ENCODE results near the gene HOXB4.

HOXB4 gene

DNA sequence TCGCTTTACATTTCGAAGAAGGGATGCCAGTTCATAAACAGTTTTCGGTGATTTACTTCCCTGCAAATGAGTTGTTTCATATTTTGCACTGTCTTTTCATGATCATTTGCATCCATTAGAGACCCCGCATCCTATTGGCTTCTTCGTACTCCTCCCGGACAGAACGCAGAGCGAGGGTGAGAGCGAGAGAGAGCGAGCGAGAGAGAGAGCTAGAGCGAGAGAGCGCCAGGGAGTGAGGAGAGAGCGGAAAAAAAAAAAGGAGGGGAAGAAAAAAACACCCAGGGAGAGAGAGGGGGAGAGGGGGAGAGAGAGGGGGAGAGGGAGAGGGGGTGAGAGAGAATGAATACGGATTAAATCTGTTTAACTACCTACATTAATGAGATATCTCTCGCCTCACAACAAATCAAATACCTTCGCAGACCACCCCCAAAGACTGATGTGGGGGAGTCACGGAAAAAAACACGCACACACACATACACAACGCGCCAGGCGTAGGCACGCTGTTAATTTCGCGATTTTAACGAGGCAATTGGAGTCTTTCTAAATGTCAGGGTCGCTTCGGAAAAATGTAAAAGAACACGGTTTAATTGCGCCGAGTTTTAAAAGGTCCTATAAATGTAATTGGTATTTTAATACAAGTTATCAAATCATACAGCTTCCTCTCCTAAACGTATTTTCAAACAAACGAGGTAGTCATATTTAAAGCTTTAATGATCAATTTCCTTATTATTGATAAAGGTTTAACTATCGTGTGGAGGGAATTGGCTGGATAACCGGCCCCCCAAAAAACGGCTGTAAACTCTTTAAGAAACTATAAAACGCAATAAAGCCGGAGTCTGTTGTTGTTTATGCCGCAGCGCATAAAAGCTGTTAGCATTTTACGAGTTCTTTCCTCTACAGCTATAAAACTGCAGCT is 37.2 kb upstream of the HOXB4 start, which contains the start of gene HOXB8:
TSS of gene HOXB8 (minus strand) at position 246 of the 916 bp plus-strand sequence. CDS start 588 bp downstream, outside the sequence.
- peak; percentile 53 for FAIRE-seq
- DNase-seq (ENCODE audit: insufficient read length, low spot score): no peak

DNA sequence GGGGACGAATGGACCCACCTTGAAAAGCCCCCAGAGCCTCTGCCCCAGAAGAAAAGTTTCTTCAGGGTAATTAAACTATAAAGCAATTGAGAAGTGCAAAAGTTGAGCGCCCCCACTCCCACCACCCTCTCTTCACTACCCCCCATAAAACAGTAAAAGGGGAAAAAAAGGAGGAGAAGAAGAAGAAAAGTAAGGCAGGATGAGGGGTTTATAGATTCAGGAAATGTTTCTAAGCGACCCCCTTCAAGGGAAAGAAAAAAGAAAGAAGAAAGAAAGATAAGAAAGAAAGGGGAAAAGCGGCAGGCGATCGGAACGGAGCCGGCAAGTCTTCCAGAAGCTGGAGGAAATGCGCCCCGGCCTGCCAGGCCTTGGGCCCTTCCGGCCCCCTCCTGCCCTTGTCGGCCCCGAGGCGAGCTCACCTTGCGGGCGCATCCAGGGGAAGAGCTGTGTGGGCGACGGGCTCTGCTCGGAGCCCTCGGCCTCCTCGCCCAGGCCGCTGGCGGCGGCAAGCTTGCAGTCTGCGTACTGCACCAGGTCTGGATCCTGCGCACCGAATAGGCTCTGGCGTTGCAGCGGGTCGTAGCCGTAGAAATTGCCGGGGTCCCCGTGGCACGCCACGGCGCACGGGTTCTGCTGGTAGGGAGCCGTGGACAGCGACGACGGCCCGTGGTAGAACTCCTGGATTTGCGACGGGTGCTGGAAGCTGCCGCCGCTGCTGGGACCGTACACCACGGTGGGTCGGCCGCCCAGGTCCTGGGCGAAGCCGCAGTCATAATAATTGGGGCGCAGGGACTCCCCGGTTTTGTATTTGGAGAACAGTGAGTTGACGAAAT is 35.9 kb upstream of the HOXB4 start:
- FAIRE-seq (peak; percentile 37), DNase-seq (ENCODE audit: insufficient read length, low spot score) (no peak)

DNA sequence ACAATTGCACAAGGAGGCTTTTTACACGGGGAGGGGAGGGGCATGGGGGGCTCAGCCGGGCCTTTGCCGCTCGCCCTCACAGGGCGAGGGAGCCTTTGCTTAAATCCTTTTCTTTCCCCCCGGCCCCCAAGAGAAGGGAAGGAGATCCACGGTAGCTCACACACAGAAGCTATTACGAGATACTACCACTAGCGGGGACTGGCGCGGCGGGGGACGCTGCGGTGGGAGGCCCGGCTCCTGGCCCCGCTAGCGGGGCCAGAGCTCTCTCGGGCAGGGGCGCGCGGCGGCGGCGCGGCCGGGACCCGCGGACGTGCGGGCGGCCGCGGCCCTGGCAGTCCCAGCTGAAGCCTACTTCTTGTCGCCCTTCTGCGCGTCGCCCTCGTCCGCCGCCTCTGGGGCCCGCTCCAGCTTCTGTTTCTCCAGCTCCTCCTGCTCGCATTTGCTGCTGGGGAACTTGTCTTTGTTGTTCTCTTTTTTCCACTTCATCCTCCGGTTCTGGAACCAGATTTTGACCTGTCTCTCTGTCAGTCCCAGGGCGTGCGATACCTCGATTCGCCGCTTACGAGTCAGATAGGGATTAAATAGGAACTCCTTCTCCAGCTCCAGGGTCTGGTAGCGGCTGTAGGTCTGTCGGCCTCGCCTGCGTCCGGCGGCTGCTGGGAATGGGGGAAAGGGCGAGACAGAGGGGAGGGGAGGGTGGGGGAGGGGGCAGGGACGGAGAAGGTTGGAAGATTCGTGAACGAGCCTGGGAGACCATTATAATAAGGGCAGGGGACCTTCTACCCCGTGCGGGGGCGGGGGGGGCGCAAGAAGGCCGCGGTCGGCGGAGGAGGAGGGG is 34.9 kb upstream of the HOXB4 start:
- peak; percentile 88 for FAIRE-seq

DNA sequence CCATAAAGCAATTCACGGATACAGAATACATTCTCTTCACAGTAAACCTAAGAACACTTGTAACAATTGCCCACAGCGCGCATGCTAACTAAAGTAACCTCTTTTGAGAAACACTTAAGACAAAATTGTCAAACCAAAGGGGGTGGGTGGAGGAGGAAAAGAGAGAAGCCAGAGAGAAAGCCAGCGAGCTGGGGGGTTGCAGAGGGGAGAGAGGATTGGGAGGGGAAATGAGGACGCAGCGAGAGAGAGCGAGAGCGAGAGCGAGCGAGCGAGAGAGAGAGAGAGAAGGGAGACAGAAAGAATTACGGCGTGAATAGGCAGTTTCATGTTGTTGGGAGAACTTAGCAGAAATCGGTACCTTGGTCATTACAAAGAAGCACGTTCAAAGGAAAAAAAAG is 34.3 kb upstream of the HOXB4 start:
- no peak for FAIRE-seq
- no peak for DNase-seq (ENCODE audit: insufficient read length, low spot score)

More for the DNA sequence above, 34.9 kb upstream of the HOXB4 start:
- DNase-seq (ENCODE audit: insufficient read length, low spot score): peak; percentile 74

DNA sequence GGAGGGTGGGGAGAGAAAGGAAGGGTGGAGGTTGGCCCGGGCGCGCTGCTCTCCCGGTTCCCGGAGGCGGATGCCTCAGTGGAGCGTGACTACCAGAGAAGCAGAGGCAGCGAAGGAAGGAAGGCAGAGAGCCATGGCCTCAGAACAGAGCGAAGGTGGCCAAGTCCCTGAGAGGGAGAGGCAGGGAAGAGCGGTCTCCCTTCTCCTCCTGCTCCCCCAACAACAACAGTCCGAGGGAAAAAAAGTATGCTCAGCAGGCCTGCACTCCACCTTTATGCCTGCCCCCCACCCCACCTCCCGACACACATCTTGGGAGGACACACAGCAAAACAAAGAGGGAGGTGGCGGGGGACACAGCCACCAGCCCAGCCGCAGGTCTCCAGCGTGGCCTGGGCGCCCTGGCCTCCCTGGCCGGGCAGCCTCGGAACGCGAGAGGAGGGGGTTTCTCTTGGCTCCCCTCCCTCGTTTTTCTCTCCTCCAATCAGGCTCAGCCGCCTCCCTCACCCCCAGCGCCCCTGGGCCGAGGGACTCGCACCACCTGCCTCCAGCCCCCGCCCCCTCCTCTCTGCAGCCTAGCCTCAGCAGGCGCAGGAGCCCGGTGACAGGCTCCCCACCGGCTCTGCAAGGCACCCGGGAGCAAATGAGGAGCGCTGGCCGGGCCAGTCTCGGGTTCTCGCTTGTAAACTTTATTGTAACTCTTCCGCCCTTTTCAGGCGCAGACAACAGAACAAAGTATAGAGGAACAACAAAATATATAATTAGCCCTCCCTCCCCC is 33.7 kb upstream of the HOXB4 start:
- peak; percentile 45 for FAIRE-seq
- DNase-seq (ENCODE audit: insufficient read length, low spot score): no peak

DNA sequence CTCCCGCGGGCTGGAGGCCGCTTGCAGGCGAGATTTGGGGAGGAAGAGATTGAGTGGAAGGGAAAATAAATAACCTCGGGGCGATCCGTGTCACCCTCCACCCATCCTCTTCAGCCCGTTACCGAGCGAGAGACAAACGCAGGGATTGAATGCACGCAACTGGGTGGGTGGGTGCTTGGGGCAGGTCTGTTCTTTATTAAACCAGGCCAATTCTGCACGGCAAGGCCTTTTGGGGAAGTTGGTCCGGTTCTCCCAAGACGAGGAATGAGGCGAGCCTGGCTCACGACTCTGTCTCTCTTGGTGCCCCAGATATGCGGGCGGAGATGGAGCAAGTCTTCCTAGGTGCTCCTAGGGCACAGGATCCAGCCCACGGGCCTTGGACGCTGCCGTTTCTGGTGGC is 33.1 kb upstream of the HOXB4 start:
- peak; percentile 37 for FAIRE-seq
- no peak for DNase-seq (ENCODE audit: insufficient read length, low spot score)

DNA sequence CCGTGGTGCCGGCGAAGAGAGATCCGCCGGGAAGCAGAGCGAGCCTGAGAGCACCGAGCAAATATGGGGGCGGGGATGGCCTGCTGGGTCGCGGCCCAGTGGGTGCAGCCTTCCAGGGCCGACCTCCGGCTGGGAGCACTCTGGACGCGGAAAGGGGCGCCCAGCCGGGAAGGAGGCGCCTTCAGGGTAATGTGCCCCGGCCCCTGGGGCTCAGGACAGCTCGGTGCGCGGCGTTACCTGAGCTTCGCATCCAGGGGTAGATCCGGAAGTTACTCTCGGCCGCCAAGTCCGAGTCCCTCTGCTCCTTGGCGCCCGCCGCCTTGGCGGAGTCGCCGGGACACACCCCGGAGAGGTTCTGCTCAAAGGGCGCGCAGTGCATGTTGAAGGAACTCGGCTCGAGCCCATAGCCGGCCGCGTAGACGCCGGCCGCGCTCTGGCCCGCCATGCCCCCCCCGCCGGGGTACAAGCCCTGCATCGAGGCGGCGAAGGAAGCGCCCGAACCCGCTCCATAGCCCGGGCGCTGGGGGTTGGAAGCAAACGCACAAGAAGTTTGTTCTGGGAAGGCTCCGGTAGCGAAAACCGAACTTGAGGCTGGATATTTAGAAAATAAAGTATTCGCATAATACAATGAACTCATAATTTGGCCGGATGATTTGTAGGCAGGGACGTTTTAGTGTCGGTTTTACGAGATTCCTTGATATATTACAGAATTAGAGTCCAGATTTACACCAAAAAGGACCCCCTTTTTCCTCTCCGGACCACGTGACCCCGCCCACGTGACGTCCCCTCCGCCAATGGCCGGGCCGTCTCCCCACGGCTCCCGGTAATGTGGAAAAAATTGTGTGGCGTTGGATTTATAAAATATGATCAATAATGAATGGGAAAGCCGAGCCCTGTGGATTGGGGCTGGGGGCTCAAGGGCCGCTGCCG is 32.4 kb upstream of the HOXB4 start, which contains the start of gene HOXB7:
TSS of gene HOXB7 (minus strand) at position 736 of the 930 bp plus-strand sequence. CDS start at position 637, 99 bp downstream.
- peak; percentile 80 for DNase-seq (ENCODE audit: insufficient read length, low spot score)
- peak; percentile 96 for FAIRE-seq

DNA sequence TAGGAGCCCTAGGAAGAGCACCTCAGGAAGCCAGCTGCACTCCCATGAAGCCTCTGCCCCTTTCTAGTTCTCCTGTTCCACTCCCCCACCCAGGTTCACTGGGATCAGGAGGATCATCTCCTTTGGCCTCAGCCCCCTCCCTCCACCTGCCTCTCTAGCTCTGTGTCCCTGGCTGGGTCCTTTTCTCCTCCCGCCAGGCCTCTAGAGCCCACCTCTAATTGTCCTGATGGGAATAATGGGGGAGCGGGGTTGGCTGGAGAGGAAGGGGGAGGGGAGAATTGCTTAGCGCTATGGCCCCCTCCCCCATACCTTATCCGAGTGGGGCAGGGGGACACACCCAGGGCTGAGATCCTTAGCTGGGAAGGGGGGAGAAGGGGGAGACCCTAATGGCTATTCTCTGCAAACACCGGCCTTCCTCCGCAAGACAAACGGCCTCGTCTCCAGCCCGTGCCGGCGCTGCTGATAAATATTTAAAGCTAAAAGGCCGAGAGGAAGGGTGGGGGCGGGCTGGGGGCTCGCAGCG is 31.7 kb upstream of the HOXB4 start:
- DNase-seq (ENCODE audit: insufficient read length, low spot score) (no peak), FAIRE-seq (no peak)

DNA sequence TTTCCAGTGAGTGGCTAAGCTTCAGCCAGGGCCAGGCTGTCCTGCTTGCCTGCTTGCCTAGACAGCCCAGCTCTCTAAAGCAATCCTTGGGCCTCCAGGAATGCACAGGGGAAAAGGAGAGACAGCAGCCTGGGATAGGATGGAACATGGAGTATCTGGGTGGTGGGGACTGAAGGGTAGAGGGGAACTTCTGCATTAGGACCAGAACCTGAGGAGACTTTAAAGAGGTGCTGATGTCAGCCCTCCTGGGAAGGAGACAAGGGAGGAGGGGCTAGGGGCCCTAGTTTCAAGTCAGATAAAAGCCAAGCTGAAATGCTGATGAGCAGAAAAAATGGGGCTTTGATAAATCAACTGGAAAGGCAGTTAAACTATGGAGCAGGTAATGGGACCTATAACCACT is 30.9 kb upstream of the HOXB4 start:
- FAIRE-seq: no peak
- DNase-seq (ENCODE audit: insufficient read length, low spot score): no peak

DNA sequence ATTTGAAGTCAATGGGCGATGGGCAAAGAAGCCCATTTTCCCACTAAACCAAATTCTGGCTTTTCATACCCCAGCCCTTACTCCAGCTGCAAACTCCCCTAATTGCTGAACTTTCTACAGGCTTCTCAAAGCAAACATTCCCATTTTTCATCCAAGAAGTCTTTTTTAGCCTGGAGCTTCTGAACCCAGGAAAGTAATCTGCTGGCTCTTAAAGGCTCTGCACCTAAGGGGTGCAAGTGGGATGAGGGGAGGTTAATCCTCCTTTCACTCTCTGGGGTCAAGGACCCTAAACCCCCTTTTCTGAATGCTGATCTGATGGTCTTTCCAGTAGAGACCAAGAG is 30.3 kb upstream of the HOXB4 start:
- FAIRE-seq (no peak), DNase-seq (ENCODE audit: insufficient read length, low spot score) (no peak)

DNA sequence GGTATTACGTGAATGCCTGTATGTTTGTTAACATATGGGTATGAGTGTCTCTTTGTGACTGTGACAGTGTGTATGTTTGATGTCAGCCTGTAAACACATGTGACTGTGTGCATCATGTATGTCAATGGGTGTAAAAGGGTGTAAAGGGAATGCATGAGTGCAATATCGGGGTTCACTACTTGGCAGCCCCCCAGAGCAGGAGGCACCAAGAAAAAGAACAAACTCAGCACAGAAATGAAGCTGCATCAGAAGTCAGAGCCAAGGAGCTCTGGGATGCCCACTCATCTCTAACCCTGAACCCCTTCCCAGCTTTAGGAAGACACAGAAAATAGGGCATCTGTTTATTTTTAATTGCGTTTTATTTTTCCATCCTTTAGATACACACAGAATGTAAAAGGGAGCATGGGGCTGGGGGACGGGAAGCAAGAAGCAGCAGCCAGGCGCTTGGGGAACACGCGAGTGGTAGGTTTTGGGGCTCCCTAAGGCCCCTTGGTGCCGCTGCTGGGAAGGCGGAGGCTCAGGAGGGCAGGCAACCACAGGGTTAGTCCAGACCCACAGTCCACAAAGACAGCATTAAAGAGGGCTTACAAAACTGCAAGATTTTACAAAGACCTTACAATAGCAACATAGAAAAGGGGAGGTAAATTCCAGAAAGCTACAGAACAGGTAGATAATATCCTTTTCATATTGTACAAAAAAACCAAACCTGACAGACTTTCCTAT is 28.9 kb upstream of the HOXB4 start:
- no peak for DNase-seq (ENCODE audit: insufficient read length, low spot score)
- no peak for FAIRE-seq

DNA sequence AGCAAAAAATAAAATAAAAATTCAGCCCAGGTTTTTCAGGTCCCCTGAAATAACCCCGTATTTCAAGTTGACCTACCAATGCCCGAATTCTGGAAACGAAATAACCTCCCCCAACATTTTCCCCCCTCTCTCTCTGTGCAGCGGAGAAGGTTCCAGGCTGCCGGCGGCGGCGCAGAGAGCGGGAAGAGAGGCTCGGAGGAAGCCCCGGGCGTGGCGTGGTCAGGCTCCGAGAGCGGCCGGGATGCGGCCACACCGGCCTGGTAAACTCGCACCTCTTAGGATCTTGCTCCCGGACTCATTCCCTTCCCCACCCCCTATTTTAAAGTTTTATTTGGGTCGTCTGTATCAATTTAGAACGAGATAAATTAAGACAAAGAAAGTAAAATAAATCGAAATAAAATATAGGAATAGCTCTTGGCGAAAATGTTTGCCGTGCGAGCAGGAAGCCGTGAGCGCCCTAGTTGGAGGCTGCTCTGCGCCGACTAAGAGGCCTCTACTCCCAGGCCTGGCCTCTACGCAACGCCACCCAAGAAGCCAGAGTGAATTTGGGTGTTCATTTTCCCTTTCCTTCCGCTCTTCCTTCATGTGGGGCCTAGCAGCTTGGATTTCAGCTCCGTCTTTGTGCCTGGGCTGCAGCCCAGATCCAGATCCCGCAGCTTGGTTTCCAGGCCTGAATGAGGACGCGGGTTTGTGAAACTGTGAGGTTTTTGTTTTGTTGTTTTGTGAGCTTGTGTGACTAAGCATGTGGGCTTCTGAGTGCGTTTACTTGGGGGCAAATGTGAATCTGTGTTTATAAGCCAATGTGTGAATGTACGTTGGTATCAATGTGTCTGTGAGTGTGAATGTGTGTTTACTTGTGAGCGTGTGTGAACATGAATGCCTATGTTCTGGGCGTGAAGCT is 28.1 kb upstream of the HOXB4 start:
- FAIRE-seq: no peak
- no peak for DNase-seq (ENCODE audit: insufficient read length, low spot score)

DNA sequence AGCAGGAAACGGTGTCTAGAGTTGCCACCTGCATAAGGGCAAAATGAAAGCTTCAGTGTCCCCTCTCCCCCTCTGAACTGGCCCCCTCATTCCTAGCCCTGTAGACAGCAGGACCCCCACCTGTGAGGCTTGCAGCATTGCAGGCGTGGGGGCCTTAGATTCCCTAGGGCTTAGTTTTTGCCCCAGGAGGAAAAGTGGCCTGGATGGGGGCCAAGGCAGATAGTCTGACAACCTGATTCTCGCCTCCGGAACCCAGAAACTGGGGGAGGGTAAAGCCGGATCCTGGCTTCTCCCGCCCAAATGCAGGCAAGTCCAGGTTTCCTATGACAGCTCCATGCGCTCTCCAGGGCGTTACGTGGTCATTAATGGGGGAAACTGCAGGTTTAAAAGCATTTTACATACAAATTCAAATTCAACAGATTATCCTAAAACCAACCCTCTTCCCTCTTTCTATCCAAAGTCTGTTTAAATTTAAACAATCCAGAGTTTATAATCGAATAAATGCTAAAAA is 27.3 kb upstream of the HOXB4 start:
- FAIRE-seq (no peak), DNase-seq (ENCODE audit: insufficient read length, low spot score) (no peak)

DNA sequence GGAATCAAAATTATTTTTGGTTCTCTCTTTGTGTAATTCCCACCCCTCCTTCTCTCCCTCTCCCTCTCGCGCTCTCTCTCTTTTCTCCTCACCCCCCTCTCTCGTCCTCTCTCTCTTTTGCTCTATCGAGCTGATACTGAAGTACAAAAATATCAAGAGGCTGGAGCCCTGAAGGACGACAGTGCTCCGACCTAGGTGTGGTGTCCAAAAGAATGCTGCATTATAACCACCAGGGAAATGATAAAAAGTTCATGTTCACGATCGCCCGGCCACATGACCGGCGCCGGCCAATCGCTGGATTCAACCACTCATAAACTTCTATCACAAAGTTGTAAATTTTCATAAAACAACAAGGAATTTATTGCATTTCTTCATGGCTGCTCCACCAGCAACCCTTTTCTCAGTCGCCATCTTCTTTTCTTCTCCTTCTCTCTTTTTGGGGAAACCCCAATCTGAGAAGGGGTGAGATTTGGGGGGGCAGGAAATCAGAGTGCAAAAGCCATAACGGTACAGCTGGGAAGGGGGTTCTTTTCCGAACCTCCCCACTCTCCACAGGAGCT is 26.7 kb upstream of the HOXB4 start, which contains the start of gene HOXB6:
TSS of gene HOXB6 (minus strand) at position 217 of the 560 bp plus-strand sequence. CDS start 6,836 bp downstream, outside the sequence.
- FAIRE-seq: no peak
- no peak for DNase-seq (ENCODE audit: insufficient read length, low spot score)

DNA sequence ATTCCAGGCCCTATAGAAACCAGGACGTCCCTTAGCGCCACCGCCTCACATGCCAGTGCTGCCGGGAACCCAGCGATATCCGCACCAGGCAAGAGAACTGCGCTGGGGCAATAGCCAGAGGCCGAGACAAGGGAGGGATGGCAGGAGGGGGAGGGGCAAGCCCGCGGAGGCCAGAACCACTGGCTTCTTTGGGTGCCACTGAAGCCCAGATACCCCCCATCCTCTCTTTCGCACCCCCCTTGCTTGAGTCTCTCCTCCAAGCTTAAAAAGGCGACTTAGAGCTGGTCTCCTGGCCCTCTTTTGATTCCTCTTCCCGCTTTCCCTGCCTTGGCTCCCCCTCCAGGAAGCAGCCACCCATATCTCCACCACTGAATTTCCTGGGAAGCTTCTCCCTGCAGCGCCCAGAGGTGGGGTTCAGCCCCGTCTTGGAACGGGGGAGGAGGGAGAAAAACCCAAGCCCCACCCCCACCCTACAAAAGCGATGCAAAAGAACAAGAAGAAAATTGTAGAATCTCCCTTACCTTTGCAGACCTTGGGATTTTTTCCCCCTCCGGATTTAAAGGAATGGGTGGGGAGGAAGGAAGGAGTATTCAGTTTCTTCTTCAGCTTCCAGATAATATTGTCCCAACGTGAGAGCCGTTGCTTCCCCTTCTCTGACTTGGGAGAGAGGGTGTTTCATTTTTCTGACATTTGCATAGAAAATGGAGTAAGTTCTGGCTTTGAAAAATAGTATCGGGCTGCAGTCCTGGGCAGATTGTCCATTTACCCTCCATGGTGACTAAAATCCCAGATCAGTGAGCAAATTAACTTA is 26.0 kb upstream of the HOXB4 start:
- FAIRE-seq (no peak), DNase-seq (ENCODE audit: insufficient read length, low spot score) (no peak)

All from GM19239 (cell line).